Uterus (tissue), 2 donors: Measurements from ENCODE around the gene HAAO.

Source experiments
- CTCF ChIP-seq, 4 experiments: fragments of 200-600 bp in 2 of 4; fragments of 450-650 bp in 2 of 4; sonication (generic) in 2 of 4; IDR thresholded peaks; one replicate each; pipeline ENCODE4 v1.5.1; 2016 to 2019; ENCODE audit warnings: antibody characterized with exemption in 4 of 4, mild to moderate bottlenecking in 2 of 4, moderate library complexity in 1 of 4
- POLR2A ChIP-seq, 2 donors: fragments of 450-650 bp; IDR thresholded peaks; one replicate each; pipeline ENCODE4 v1.6.1; 2016; ENCODE audit warnings: antibody characterized with exemption in 2 of 2, mild to moderate bottlenecking in 1 of 2, moderate library complexity in 1 of 2

- TF ChIP-seq CTCF (IDR thresholded peaks at IDR 0.05) (no peak), POLR2A (IDR thresholded peaks at IDR 0.05) (no peak)
Measured at GRCh38 chr2:42788882-42789281, 3.5 kb downstream of the HAAO start.
